Chondrocyte (in vitro differentiated cells): Measurements from ENCODE around the gene OTULINL. TPM values are rescaled to one million over a fixed set of nuclear protein-coding genes. Genes with fewer than 3 reads are reported as not detected.

Experiments used
- DNase-seq: peaks from one replicate; pipeline ENCODE4 v3.0.0; 2021; ENCODE audit warnings: mixed read lengths, low spot score
- H3K27ac Mint-ChIP-seq: one replicate; pipeline ENCODE4 v1.8.0; 2021; ENCODE audit warnings: mild to moderate bottlenecking, moderate library complexity, mixed read lengths; ENCODE audit not compliant: unreplicated experiment
- H3K27me3 Mint-ChIP-seq: 2 replicates; pipeline ENCODE4 v1.8.0; 2021; ENCODE audit warnings: low read depth, mixed read lengths
- H3K36me3 Mint-ChIP-seq: 2 replicates; pipeline ENCODE4 v1.8.0; 2021; ENCODE audit warnings: low read depth, mixed read lengths
- H3K4me1 Mint-ChIP-seq: 2 replicates; pipeline ENCODE4 v1.8.0; 2021; ENCODE audit warnings: low read depth, mild to moderate bottlenecking, mixed read lengths
- H3K4me3 Mint-ChIP-seq: one replicate; pipeline ENCODE4 v1.8.0; 2021; ENCODE audit warnings: mild to moderate bottlenecking, moderate library complexity, mixed read lengths; ENCODE audit not compliant: unreplicated experiment
- H3K9me3 Mint-ChIP-seq: 2 replicates; pipeline ENCODE4 v1.8.0; 2021; ENCODE audit warnings: low read depth, mixed read lengths
- CTCF ChIP-seq: fragments of 200-600 bp; sonication (generic); IDR thresholded peaks from 2 replicates; pipeline ENCODE4 v1.5.0; 2021; ENCODE audit warnings: antibody characterized with exemption, mild to moderate bottlenecking, moderate library complexity
- total RNA-seq: library from RNA; stranded (reverse); gene quantifications from 3 replicates; pipeline ENCODE4 v1.2.1, GENCODE V29; 2021

Gene OTULINL
- total RNA-seq, 1 donor from 2014 or later = 5.6 TPM

- no peak for DNase-seq
- H3K27ac Mint-ChIP-seq = no peak overlapping the region
- H3K4me3 Mint-ChIP-seq = no peak overlapping the region
- H3K27me3 Mint-ChIP-seq = no peaks in the 10 kb centered on the region
- no peak for TF ChIP-seq CTCF
- H3K9me3 Mint-ChIP-seq = no peaks in the 10 kb centered on the region
- no peaks in the 10 kb centered on the region for H3K4me1 Mint-ChIP-seq
- peaks cover 2% of the 10 kb centered on the region for H3K36me3 Mint-ChIP-seq
Observed at GRCh38 chr5:14599476-14600127, 18.0 kb downstream of the OTULINL start.

GRCh38 chr5:14600846-14601245, 19.3 kb downstream of the OTULINL start:
- H3K4me3 Mint-ChIP-seq = no peak overlapping the region
- no peak overlapping the region for H3K27ac Mint-ChIP-seq
- DNase-seq = no peak
- peaks cover 5% of the 10 kb centered on the region for H3K9me3 Mint-ChIP-seq
- TF ChIP-seq CTCF = no peak
- H3K4me1 Mint-ChIP-seq = no peaks in the 10 kb centered on the region
- peaks cover 2% of the 10 kb centered on the region for H3K36me3 Mint-ChIP-seq
- no peaks in the 10 kb centered on the region for H3K27me3 Mint-ChIP-seq

GRCh38 chr5:14603141-14603540, 21.5 kb downstream of the OTULINL start:
- Mint-ChIP-seq H3K27me3 (no peaks in the 10 kb centered on the region), H3K36me3 (peaks cover 2% of the 10 kb centered on the region), H3K4me3 (no peak overlapping the region), H3K27ac (no peak overlapping the region), H3K9me3 (peaks cover 6% of the 10 kb centered on the region), H3K4me1 (no peaks in the 10 kb centered on the region)
- no peak for DNase-seq
- TF ChIP-seq CTCF = no peak

GRCh38 chr5:14607104-14607503, 25.5 kb downstream of the OTULINL start:
- no peaks in the 10 kb centered on the region for H3K27me3 Mint-ChIP-seq
- peaks cover 5% of the 10 kb centered on the region for H3K36me3 Mint-ChIP-seq
- no peaks in the 10 kb centered on the region for H3K4me1 Mint-ChIP-seq
- no peak overlapping the region for H3K27ac Mint-ChIP-seq
- no peak overlapping the region for H3K4me3 Mint-ChIP-seq
- H3K9me3 Mint-ChIP-seq = peaks cover 6% of the 10 kb centered on the region
- TF ChIP-seq CTCF = no peak
- no peak for DNase-seq

GRCh38 chr5:14608169-14608568, 26.6 kb downstream of the OTULINL start:
- TF ChIP-seq CTCF = no peak
- Mint-ChIP-seq H3K9me3 (peaks cover 6% of the 10 kb centered on the region), H3K27ac (no peak overlapping the region), H3K4me3 (no peak overlapping the region), H3K4me1 (no peaks in the 10 kb centered on the region), H3K36me3 (peaks cover 4% of the 10 kb centered on the region), H3K27me3 (no peaks in the 10 kb centered on the region)
- DNase-seq = no peak
